ENCODE measurements around the gene PARP2.
"Not testable (repeated sequence)": the region's sequence is repeated elsewhere in the genome, so short reads cannot be mapped to it uniquely, and the experiment has no call there.

The PARP2 gene

DNA sequence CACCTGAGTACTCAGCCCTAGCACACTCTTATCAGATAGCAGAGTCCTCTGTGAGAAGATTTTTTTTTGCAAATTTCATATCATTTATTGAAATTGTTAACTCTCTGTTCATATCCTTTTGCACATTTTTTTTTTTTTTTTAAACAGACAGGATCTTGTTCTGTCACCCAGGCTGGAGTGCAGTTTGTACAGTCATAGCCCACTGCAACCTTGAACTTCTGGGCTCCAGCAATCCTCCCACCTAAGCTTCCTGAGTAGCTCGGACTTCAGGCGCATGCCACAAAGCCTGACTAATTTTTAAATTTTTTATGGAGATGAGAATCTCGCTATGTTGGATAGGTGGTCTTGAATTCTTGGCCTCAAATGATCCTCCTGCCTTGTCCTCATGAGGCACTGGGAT is 4.3 kb downstream of the PARP2 start:
- no peak for DNase-seq (ENCODE audit: low spot score)

GRCh38 chr14:20350282-20350681 is 6.8 kb downstream of the PARP2 start:
- DNase-seq (ENCODE audit: low spot score) = no peak

DNA sequence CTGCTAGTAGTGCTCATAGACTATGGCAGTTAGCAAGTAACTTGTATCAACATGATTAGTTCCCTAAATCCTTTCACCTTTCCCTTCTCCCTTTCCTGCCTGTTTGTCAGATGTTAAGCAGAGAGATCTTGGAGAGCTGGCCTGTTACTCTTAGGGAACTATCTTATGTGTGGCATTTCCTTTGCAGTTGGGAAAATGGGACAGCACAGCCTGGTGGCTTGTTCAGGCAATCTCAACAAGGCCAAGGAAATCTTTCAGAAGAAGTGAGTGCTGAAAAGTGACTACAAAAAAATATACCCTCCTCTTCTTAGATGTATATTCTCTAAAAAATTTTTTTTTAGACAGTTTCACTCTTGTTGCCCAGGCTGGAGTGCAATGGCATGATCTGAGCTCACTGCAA is 7.4 kb downstream of the PARP2 start:
- DNase-seq (ENCODE audit: low spot score) = no peak

GRCh38 chr14:20356422-20356821 is 13.0 kb downstream of the PARP2 start:
- DNase-seq (ENCODE audit: low spot score) = no peak

DNA sequence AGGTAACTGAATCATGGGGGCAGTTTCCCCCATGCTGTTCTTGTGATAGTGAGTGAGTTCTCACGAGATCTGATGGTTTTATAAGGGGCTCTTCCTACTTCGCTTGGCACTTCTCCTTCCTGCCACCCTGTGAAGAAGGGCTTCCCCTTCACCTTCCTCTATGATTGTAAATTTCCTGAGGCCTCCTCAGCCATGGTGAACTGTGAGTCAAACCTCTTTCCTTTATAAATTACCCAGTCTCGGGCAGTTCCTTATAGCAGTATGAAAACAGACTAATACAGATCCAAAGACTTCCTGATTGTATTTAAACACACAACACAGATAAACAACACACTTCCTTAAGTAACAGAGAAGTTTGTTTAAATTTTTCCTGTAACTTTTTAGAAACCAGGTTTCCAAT is 15.0 kb downstream of the PARP2 start:
- not testable (repeated sequence) for DNase-seq (ENCODE audit: low spot score)

- DNase-seq (ENCODE audit: low spot score) = no peak
Observed at GRCh38 chr14:20365928-20366327, 22.5 kb downstream of the PARP2 start.

- DNase-seq (ENCODE audit: low spot score) = no peak
Observed at GRCh38 chr14:20372796-20373195, 29.4 kb downstream of the PARP2 start.

DNA sequence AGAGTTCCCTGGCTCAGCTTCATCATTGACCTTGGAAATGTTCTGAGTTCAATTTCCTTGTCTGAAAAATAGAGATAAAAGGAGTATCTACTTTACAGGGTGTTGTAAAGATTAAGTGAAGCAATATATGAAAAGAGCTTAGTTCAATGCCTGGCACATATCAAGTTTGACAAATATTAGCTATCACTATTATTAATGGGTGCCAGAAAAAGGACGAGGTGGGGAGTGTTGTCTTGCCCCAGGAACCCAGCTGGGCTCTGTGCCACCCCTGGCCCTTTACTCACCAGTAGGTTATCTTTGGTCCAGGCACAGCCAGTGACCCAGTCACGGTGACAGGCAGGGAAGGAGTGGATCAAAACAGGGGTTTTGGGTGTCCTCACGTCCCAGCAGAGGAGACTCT is 32.0 kb downstream of the PARP2 start:
- DNase-seq (ENCODE audit: low spot score) = no peak

- no peak for DNase-seq (ENCODE audit: low spot score)
Observed at GRCh38 chr14:20376071-20376588, 32.7 kb downstream of the PARP2 start.

DNA sequence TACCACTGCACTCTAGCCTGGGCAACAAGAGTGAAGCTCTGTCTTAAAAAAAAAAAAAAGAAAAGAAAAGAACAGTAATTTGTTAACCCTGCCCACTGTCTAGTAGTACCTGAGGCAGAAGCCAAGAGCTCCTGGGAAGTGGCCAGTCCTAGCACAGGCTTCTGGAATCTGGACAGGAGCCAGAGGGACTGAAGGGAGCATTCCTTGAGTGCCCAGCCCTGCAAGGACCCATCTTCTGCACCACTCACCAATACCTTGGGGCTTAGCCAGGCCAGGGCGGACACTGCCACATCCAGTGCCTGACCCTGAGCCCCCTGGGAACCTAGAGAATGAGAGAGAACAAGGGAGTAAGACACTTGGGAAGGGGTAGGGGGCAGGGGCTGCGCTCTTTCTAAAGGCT is 33.7 kb downstream of the PARP2 start:
- no peak for DNase-seq (ENCODE audit: low spot score)

DNA sequence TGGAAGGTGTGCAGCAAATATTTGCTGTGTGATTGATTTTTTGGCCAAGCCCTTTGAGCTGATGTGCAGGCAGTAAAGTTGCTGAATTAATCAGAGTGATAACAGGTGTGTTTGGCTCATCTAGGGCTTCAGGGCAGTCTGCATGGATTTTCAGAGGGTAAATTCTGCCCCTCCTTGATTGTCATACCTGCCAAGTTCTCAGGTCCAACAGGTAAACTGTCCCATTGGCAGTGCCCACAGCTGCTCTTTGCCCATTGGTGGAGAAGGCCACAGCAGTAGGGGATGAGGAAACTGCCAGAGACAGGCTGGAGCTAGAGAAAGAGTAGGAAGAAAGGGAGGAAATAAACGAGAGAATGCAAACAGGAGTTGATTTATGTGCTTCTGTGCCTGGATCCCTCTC is 36.3 kb downstream of the PARP2 start:
- DNase-seq (ENCODE audit: low spot score) = no peak

GRCh38 chr14:20380681-20381080 is 37.2 kb downstream of the PARP2 start:
- no peak for DNase-seq (ENCODE audit: low spot score)

DNA sequence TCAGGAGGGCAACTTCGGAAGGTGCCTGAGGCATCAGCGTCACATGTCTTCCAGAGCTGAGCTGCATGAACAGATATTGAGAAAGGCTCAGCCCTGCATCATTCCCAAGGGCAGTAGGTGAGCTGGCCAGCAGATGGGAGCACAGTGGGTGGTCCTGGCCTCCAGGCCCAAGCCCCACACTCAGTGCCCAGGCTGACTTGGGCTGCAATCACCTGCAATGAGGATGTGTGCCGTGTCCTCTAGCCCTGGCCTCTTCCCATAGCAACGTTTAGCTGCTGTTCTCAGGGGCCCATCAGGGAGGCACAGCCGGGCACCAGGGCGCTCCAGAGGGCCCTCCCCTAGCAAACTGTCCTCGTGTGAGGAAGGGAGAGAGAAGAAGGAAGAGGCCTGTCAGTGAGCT is 37.9 kb downstream of the PARP2 start:
- DNase-seq (ENCODE audit: low spot score) = no peak

- DNase-seq (ENCODE audit: low spot score) = no peak
Observed at GRCh38 chr14:20382526-20382925, 39.1 kb downstream of the PARP2 start.

DNA sequence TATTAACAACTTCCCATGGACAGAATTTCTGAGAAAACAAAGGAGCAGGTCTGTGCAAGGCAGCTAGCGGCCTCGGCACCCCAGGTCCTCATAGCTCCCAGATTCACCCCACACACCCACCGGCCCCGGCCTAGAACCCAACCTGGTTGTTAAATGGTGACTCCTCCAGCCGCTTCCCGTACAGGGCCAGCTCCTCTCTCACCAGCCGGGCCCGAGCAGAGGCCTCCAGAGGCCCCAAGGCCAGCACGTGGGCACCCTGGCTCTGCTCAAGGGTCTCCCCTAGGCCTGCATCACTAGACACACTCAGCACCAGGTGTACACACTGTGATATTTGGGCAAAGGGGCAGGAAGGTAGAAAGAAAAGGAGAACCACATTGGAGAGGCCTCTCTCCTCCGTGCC is 39.6 kb downstream of the PARP2 start:
- no peak for DNase-seq (ENCODE audit: low spot score)

DNA sequence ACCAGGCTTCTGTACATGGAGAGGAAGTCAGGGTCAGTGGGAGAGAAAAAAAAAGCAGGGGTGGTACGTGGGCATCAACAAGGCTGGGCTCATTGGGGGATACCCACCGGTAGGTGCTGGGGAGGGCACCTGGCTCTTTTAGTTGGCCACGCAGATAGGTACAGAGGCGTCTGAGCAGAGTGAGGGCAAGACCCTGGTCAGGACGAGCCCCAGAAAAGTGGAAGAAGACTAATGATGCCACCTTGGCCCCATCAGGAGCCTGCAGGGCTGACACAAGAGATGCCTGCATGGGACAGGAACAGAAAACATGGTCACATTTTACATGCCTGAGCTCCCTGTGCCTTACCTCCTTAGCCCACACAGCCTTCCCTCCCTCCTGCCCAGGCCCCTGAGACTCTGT is 40.2 kb downstream of the PARP2 start:
- no peak for DNase-seq (ENCODE audit: low spot score)

GRCh38 chr14:20384321-20384720 is 40.9 kb downstream of the PARP2 start:
- no peak for DNase-seq (ENCODE audit: low spot score)

DNA sequence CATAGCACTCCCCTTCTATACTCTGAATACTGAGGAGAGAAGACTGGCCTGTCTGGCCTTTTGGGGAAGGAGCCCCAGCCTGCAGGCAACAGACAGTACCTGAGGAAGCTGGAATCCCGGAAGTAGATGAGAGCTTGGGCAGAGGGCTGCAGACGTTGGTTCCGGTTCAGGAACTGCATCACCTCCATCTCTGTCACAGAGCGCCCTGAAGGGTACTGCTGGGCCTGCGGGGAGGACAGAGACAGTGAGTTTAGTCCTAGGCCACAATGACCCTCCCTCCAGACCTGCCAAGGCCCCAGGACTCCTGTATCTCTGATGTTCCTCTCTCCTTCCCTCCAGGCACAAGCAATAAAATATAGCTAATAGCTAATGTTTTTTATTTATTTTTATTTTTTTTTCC is 41.5 kb downstream of the PARP2 start:
- no peak for DNase-seq (ENCODE audit: low spot score)

DNA sequence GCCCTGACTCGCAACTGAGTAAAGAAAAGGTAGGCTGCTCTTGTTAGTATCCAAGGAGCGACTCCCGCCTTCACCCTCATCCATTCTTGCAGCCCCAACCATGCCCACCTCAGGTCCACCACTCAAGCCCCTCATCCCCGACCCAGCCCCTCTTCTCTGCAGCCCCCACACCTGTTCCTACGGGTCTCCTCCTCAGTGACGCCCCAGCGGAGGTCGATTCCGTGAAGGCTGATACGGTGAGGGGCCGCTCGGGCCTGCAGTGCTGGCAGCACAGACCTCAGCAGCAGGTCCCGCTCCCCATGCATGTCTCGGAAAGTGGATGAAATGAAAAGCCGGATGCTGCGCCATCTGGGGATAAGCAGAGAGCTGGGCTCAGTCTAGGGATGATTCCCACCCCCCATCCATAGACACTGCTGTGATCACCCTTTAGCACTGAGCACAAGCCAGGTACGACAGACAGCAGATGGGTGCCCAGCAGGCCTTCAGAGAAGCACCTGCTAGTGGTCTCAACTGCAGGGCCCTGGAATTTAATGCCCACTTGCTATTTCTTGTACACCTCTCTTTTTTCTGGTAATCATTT is 42.9 kb downstream of the PARP2 start:
- no peak for DNase-seq (ENCODE audit: low spot score)

DNA sequence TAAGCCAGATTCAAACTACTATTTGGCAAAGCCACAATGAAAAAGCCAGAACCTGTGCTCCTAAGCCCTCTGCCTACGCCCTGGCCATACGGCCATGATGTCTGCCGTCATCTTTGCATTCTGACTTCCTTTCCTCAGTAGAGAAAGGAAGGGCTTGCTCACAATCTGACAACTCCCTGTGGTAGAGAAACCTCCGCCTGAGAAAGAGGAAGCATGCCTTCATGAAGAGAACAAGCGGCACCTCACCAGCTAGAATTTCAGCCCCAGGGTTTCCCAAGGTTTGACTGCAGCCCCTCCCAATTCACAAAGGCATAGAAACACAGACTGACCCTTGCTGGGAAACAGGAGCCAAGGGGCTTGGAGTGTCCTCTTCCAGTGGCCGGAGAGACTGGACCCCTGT is 44.1 kb downstream of the PARP2 start:
- DNase-seq (ENCODE audit: low spot score) = no peak

GRCh38 chr14:20388159-20388558 is 44.7 kb downstream of the PARP2 start:
- DNase-seq (ENCODE audit: low spot score) = no peak

GRCh38 chr14:20391505-20391904 is 48.1 kb downstream of the PARP2 start:
- no peak for DNase-seq (ENCODE audit: low spot score)

DNA sequence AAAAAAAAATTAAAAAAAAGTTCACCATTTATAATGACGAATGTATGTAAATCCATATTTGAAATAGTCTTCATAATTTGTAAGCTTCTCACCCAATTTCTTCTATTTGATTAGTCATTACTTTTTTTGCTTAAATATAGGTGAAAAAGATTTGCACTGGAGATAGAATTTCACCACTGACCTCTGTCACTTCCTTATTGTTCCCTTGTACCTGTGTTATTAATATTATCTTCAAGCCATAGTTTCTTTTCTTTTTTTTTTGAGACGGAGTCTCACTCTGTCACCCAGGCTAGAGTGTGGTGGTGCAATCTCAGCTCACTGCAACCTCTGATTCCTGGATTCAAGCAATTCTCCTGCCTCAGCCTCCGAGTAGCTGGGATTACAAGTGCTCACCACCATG is 54.1 kb downstream of the PARP2 start:
- DNase-seq (ENCODE audit: low spot score) = no peak

- no peak for DNase-seq (ENCODE audit: low spot score)
Observed at GRCh38 chr14:20400589-20400964, 57.1 kb downstream of the PARP2 start.
